GM12891 (cell line): ENCODE results near the gene EHMT2.

ENCODE experiments used
- POLR2A ChIP-seq: IDR thresholded peaks from 2 replicates; pipeline ENCODE4 v1.6.1; 2011; ENCODE audit warnings: low read depth, low read length, control low read depth
- POLR2AphosphoS5 ChIP-seq: IDR thresholded peaks from 2 replicates; pipeline ENCODE4 v1.6.1; 2011; ENCODE audit warnings: low read depth, low read length, control low read depth

- no peak for TF ChIP-seq POLR2AphosphoS5
- no peak for TF ChIP-seq POLR2A
Measured at GRCh38 chr6:31892821-31893220, 4.7 kb downstream of the EHMT2 start.
